ENCODE measurements around the gene DUSP10.

GRCh38 chr1:221732052-221732451 is 9.8 kb downstream of the DUSP10 start:
- no peak for TF ChIP-seq CTCF (IDR thresholded peaks at IDR 0.05)
- no peak for TF ChIP-seq EZH2phosphoT487 (IDR thresholded peaks at IDR 0.05)

Data from neural progenitor cell (in vitro differentiated cells).